ENCODE data around the gene MICAL3.
A peak's percentile ranks its signal among the peaks of the same experiment; 100 is the strongest.
"Not testable (repeated sequence)": the region's sequence is repeated elsewhere in the genome, so short reads cannot be mapped to it uniquely, and the experiment has no call there.

The MICAL3 gene

GRCh38 chr22:18024276-18024939 is at the start of gene MICAL3:
TSS of gene MICAL3 (minus strand) at chr22:18024561. CDS start at chr22:17906812, 117,749 bp downstream.
- H3K27ac ChIP-seq, result peak within 1 kb of the TSS; percentile 77
- peak; percentile 93 for TF ChIP-seq CTCF (IDR thresholded peaks at IDR 0.05)
- no peak for TF ChIP-seq ZFX (IDR thresholded peaks at IDR 0.05; ENCODE audit: borderline replicate concordance)

- not testable (repeated sequence) for H3K27ac ChIP-seq
These were observed 49.6 kb upstream of the MICAL3 start for GRCh38 chr22:18073927-18074326.

GRCh38 chr22:18073467-18073866 is 49.1 kb upstream of the MICAL3 start:
- no peak overlapping the region for H3K27ac ChIP-seq
- TF ChIP-seq CTCF (IDR thresholded peaks at IDR 0.05), result no peak
- no peak for TF ChIP-seq ZFX (IDR thresholded peaks at IDR 0.05; ENCODE audit: borderline replicate concordance)

- no peak for TF ChIP-seq CTCF (IDR thresholded peaks at IDR 0.05)
- no peak for TF ChIP-seq ZFX (IDR thresholded peaks at IDR 0.05; ENCODE audit: borderline replicate concordance)
- no peak overlapping the region; the same call in 1 of the 2 replicates for H3K27ac ChIP-seq
These were observed 47.6 kb upstream of the MICAL3 start for GRCh38 chr22:18071968-18072310.

GRCh38 chr22:18071307-18071967 is 47.1 kb upstream of the MICAL3 start:
- H3K27ac ChIP-seq, result peak overlapping the region; percentile 61
- peak; percentile 38 for TF ChIP-seq CTCF (IDR thresholded peaks at IDR 0.05)

- peak overlapping the region; percentile 61 for H3K27ac ChIP-seq
- peak; percentile 79 for TF ChIP-seq CTCF (IDR thresholded peaks at IDR 0.05)
- no peak for TF ChIP-seq ZFX (IDR thresholded peaks at IDR 0.05; ENCODE audit: borderline replicate concordance)
These were observed 46.4 kb upstream of the MICAL3 start for GRCh38 chr22:18070556-18071306.

GRCh38 chr22:18070041-18070440 is 45.7 kb upstream of the MICAL3 start:
- peak overlapping the region; percentile 61 for H3K27ac ChIP-seq
- TF ChIP-seq ZFX (IDR thresholded peaks at IDR 0.05; ENCODE audit: borderline replicate concordance), result no peak
- TF ChIP-seq CTCF (IDR thresholded peaks at IDR 0.05), result no peak
